Measurements from ENCODE around the gene HOXB2. TPM values are rescaled to one million over a fixed set of nuclear protein-coding genes. Genes with fewer than 3 reads are reported as not detected.

The HOXB2 gene
- total and polyA plus RNA-seq, 2 donors (not counting 1 experiment from before 2014, with no cell fraction given): 12.2 to 12.3 TPM

GRCh38 chr17:48576479-48577309 lies 31.8 kb upstream of the HOXB2 start:
- peak overlapping the region; percentile 57 to 98 (median 74) for H3K4me3 ChIP-seq (replicated peaks in 1 of 4; ENCODE audit: control extremely low read depth in 1 of 4, insufficient read depth in 1 of 4, low read depth in 3 of 4, low read length in 4 of 4)
- H3K79me2 ChIP-seq (ENCODE audit: control insufficient read depth, insufficient read depth, low read length): peaks cover 99% of the 10 kb centered on the region
- no peaks in the 10 kb centered on the region for H3K9me3 ChIP-seq (ENCODE audit: control insufficient read depth, insufficient read depth, low read depth, low read length)
- peaks cover 10% of the 10 kb centered on the region for H3K4me1 ChIP-seq (ENCODE audit: control insufficient read depth, extremely low read depth, insufficient read depth, low read length)
- H3K36me3 ChIP-seq (ENCODE audit: control insufficient read depth, insufficient read depth, low read length): peaks cover 1% of the 10 kb centered on the region
- DNase-seq (ENCODE audit: low read depth in 2 of 2): peak in 1 of 2 donors; percentile 92
- H3K27me3 ChIP-seq (ENCODE audit: control insufficient read depth, insufficient read depth, low read length): no peaks in the 10 kb centered on the region
- peak overlapping the region; percentile 59 for H3K9ac ChIP-seq (ENCODE audit: insufficient read depth, low read length)
- no peak overlapping the region for H2AFZ ChIP-seq (ENCODE audit: low read length)
- H4K20me1 ChIP-seq (ENCODE audit: control insufficient read depth, extremely low read depth, insufficient read depth, low read length): no peaks in the 10 kb centered on the region
- H3K4me2 ChIP-seq (ENCODE audit: extremely low read depth, insufficient read depth, low read length): peak overlapping the region; percentile 86
- no peak for TF ChIP-seq EZH2 (IDR thresholded peaks at IDR 0.05; ENCODE audit: low read length, missing control alignments)
- no peak for TF ChIP-seq CTCF (conservative IDR thresholded peaks at IDR 0.05 in 1 of 2, IDR thresholded peaks at IDR 0.05 in 1 of 2; ENCODE audit: low read depth in 1 of 2, low read length in 2 of 2)
- peak overlapping the region; percentile 98 for H3K27ac ChIP-seq (ENCODE audit: insufficient read depth, low read length)

GRCh38 chr17:48575673-48576478 lies 31.0 kb upstream of the HOXB2 start:
- no peak overlapping the region for H2AFZ ChIP-seq (ENCODE audit: low read length)
- peak overlapping the region; percentile 50 for H3K9ac ChIP-seq (ENCODE audit: insufficient read depth, low read length)
- no peaks in the 10 kb centered on the region for H3K27me3 ChIP-seq (ENCODE audit: control insufficient read depth, insufficient read depth, low read length)
- peaks cover 12% of the 10 kb centered on the region for H3K4me1 ChIP-seq (ENCODE audit: control insufficient read depth, extremely low read depth, insufficient read depth, low read length)
- peak overlapping the region; percentile 25 to 98 (median 58) for H3K4me3 ChIP-seq (replicated peaks in 1 of 4; ENCODE audit: control extremely low read depth in 1 of 4, insufficient read depth in 1 of 4, low read depth in 3 of 4, low read length in 4 of 4)
- DNase-seq (ENCODE audit: low read depth in 2 of 2): peak in 1 of 2 donors; percentile 83
- peak overlapping the region; percentile 98 for H3K27ac ChIP-seq (ENCODE audit: insufficient read depth, low read length)
- no peaks in the 10 kb centered on the region for H3K9me3 ChIP-seq (ENCODE audit: control insufficient read depth, insufficient read depth, low read depth, low read length)
- peaks cover 1% of the 10 kb centered on the region for H3K36me3 ChIP-seq (ENCODE audit: control insufficient read depth, insufficient read depth, low read length)
- no peaks in the 10 kb centered on the region for H4K20me1 ChIP-seq (ENCODE audit: control insufficient read depth, extremely low read depth, insufficient read depth, low read length)
- TF ChIP-seq EZH2 (IDR thresholded peaks at IDR 0.05; ENCODE audit: low read length, missing control alignments) (no peak), CTCF (conservative IDR thresholded peaks at IDR 0.05 in 1 of 2, IDR thresholded peaks at IDR 0.05 in 1 of 2; ENCODE audit: low read depth in 1 of 2, low read length in 2 of 2) (no peak)
- H3K79me2 ChIP-seq (ENCODE audit: control insufficient read depth, insufficient read depth, low read length): peaks cover 99% of the 10 kb centered on the region
- H3K4me2 ChIP-seq (ENCODE audit: extremely low read depth, insufficient read depth, low read length): peak overlapping the region; percentile 86

GRCh38 chr17:48575066-48575582 lies 30.2 kb upstream of the HOXB2 start:
- peak; percentile 81 to 92 for DNase-seq (ENCODE audit: low read depth in 2 of 2)
- H2AFZ ChIP-seq (ENCODE audit: low read length): no peak overlapping the region
- peak overlapping the region; percentile 98 for H3K27ac ChIP-seq (ENCODE audit: insufficient read depth, low read length)
- H3K79me2 ChIP-seq (ENCODE audit: control insufficient read depth, insufficient read depth, low read length): peaks cover 99% of the 10 kb centered on the region
- no peak overlapping the region for H3K9ac ChIP-seq (ENCODE audit: insufficient read depth, low read length)
- H3K9me3 ChIP-seq (ENCODE audit: control insufficient read depth, insufficient read depth, low read depth, low read length): no peaks in the 10 kb centered on the region
- H3K27me3 ChIP-seq (ENCODE audit: control insufficient read depth, insufficient read depth, low read length): no peaks in the 10 kb centered on the region
- peaks cover 14% of the 10 kb centered on the region for H3K4me1 ChIP-seq (ENCODE audit: control insufficient read depth, extremely low read depth, insufficient read depth, low read length)
- H3K4me2 ChIP-seq (ENCODE audit: extremely low read depth, insufficient read depth, low read length): peak overlapping the region; percentile 86
- H3K36me3 ChIP-seq (ENCODE audit: control insufficient read depth, insufficient read depth, low read length): peaks cover 3% of the 10 kb centered on the region
- H3K4me3 ChIP-seq (replicated peaks in 1 of 4; ENCODE audit: control extremely low read depth in 1 of 4, insufficient read depth in 1 of 4, low read depth in 3 of 4, low read length in 4 of 4): peak overlapping the region; percentile 25 to 98 (median 53)
- TF ChIP-seq CTCF (conservative IDR thresholded peaks at IDR 0.05 in 1 of 2, IDR thresholded peaks at IDR 0.05 in 1 of 2; ENCODE audit: low read depth in 1 of 2, low read length in 2 of 2): no peak
- no peaks in the 10 kb centered on the region for H4K20me1 ChIP-seq (ENCODE audit: control insufficient read depth, extremely low read depth, insufficient read depth, low read length)
